Thoracic aorta (tissue), 2 donors: Measurements from ENCODE around the gene IRF1. TPM values are rescaled to one million over a fixed set of nuclear protein-coding genes. Genes with fewer than 3 reads are reported as not detected.

Source experiments
- ATAC-seq: fragments of 150-250 bp; one replicate; pipeline ENCODE4 v1.8.0; 2017; ENCODE audit warnings: low read depth; ENCODE audit not compliant: insufficient number of reproducible peaks, low FRiP score
- DNase-seq: peaks from one replicate; pipeline ENCODE4 v3.0.0-alpha.2; 2020; ENCODE audit warnings: low spot score
- H3K27ac ChIP-seq, 2 donors: fragments of 200-600 bp; sonication (generic); 1 replicate in 1 of 2; 2 replicates in 1 of 2; pipeline ENCODE4 v1.5.1; 2016; ENCODE audit warnings: mild to moderate bottlenecking in 2 of 2, moderate library complexity in 2 of 2
- H3K27me3 ChIP-seq: fragments of 200-600 bp; sonication (generic); replicated peaks from 2 replicates; pipeline ENCODE4 v1.6.0; 2016; ENCODE audit warnings: mild to moderate bottlenecking; ENCODE audit not compliant: insufficient read depth
- H3K36me3 ChIP-seq: fragments of 200-600 bp; sonication (generic); one replicate; pipeline ENCODE4 v1.5.1; 2016
- H3K4me1 ChIP-seq, 2 donors: fragments of 200-600 bp; sonication (generic); 1 replicate in 1 of 2; 2 replicates in 1 of 2; pipeline versions ENCODE4 v1.5.1 to v1.6.0; 2016; ENCODE audit warnings: low read depth in 2 of 2, mild to moderate bottlenecking in 1 of 2; ENCODE audit not compliant: control insufficient read depth in 1 of 2
- H3K4me3 ChIP-seq: fragments of 200-600 bp; sonication (generic); 2 replicates; pipeline ENCODE4 v1.5.1; 2016; ENCODE audit warnings: mild to moderate bottlenecking
- H3K9me3 ChIP-seq: fragments of 200-600 bp; sonication (generic); 2 replicates; pipeline ENCODE4 v1.5.1; 2016
- CTCF ChIP-seq: fragments of 200-600 bp; sonication (generic); IDR thresholded peaks from one replicate; pipeline ENCODE4 v1.5.1; 2019; ENCODE audit warnings: antibody characterized with exemption
- total RNA-seq, 2 donors: library from RNA; depleted of rRNA; stranded (reverse); fragments of >200 nt; gene quantifications; one replicate each; pipeline versions ENCODE4 v1.1.0 to v1.2.3, GENCODE V29; 2016

The IRF1 gene
- total RNA-seq, 2 donors from 2014 or later: 31.3 to 57.7 TPM

DNA sequence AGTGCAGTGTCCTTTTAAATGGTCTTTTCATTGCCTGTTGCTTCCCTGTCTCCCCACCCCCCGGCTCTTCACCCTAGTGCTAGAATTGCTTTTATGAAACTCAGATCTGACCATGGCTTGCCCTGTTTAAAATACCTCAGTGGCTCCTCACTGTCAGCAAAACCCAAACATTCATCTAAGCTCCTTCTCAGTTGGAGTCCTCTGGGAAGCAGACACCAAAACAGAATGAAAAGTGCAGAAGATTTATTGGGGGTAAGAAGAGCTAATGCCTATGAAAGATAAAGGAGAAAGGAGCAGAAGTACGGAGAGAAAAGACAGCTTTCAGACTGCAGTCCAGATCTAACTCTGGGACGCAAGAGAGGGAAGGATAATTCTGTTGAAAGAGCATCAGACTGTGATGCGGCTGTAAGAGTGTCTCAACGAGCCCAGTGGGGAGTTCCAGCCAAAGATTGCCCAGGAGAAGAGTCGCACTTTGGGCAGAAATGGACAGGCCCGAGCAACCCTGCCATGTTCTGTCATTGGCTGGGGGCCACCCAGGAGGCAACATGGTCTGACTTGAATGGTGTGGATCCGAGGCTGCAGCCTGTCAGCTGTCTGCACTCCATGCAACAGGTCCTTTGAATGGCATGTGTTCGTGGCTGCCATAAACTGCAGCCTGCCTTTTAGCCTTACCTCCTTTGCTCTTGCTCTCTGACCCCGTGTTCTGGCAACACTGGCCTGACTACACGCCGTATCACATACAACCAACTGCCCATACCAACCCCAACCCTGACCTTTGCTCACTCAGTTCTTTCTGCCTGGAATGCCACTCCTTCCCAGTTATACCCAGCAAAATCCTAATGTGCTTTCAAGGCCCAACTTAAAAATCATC lies 55.9 kb downstream of the IRF1 start:
- H3K4me3 ChIP-seq: no peak overlapping the region
- ATAC-seq (no peak), DNase-seq (no peak)
- no peaks in the 10 kb centered on the region for H3K36me3 ChIP-seq
- H3K27ac ChIP-seq: no peak overlapping the region
- no peaks in the 10 kb centered on the region for H3K27me3 ChIP-seq
- no peaks in the 10 kb centered on the region for H3K9me3 ChIP-seq
- no peak for TF ChIP-seq CTCF
- H3K4me1 ChIP-seq: peaks cover 27 to 52% of the 10 kb centered on the region in 2 donors

- Histone ChIP-seq H3K9me3 (no peaks in the 10 kb centered on the region), H3K27me3 (no peaks in the 10 kb centered on the region), H3K4me1 (peaks cover 21 to 52% of the 10 kb centered on the region in 2 donors), H3K36me3 (no peaks in the 10 kb centered on the region), H3K4me3 (no peak overlapping the region), H3K27ac (no peak overlapping the region)
- TF ChIP-seq CTCF: no peak
- ATAC-seq: no peak
- no peak for DNase-seq
Observed at GRCh38 chr5:132433141-132433540, 57.4 kb downstream of the IRF1 start.

DNA sequence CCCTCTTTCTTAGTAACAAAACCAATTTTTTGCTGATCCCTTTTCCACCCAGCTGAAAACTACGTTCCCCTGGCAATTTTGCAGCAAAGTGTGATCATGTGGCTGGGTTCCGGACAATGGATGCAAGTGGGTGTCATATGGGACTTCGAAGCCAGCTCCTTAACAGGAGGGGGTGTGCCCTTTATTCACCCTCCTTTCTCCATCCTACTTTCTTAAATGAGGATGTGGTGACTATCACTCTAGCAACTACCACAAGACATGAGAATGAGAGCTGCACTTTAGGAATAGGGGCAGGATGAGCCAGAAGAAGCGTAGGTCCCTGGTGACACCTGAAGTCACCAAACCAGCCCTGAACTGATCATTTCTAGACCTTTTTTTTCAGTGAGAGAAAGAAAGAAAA lies 58.9 kb downstream of the IRF1 start:
- Histone ChIP-seq H3K27ac (no peak overlapping the region), H3K27me3 (no peaks in the 10 kb centered on the region), H3K36me3 (no peaks in the 10 kb centered on the region), H3K9me3 (no peaks in the 10 kb centered on the region), H3K4me1 (peaks cover 24 to 52% of the 10 kb centered on the region in 2 donors), H3K4me3 (no peak overlapping the region)
- no peak for ATAC-seq
- no peak for DNase-seq
- TF ChIP-seq CTCF: no peak

Other genes with a start within 250 kb of the IRF1 start
- gene PDLIM4, start 233.1 kb downstream of the IRF1 start, total RNA-seq: 10 to 100 TPM; 50.6 to 81.0 TPM
- 1 to 10 TPM in 1 of 2 donors, under 1 TPM in 1; 0.14 to 2.1 TPM for gene SLC22A4, start 196.4 kb downstream of the IRF1 start, total RNA-seq
- 10 to 100 TPM; 24.9 to 30.8 TPM for gene SLC22A5, start 121.1 kb downstream of the IRF1 start, total RNA-seq
- gene IL5, start 52.7 kb upstream of the IRF1 start, total RNA-seq: not detected
- 10 to 100 TPM; 28.4 to 32.7 TPM for gene RAD50, start 66.2 kb upstream of the IRF1 start, total RNA-seq
- gene IL13, start 167.4 kb upstream of the IRF1 start, total RNA-seq: 1 to 10 TPM in 1 of 2 donors, not detected in 1; 2.8 TPM
- gene IL4, start 183.2 kb upstream of the IRF1 start, total RNA-seq: not detected
- gene KIF3A, start 246.8 kb upstream of the IRF1 start, total RNA-seq: 1 to 10 TPM; 3.7 to 5.9 TPM